Stimulated activated naive CD4-positive, alpha-beta T cell (primary cell): Measurements from ENCODE around the gene ZNF500.
"Not testable (repeated sequence)": the region's sequence is repeated elsewhere in the genome, so short reads cannot be mapped to it uniquely, and the experiment has no call there.

ENCODE experiments used
- DNase-seq, 6 experiments: peaks; one replicate each; lab custom pipeline; 2025; lab: John Stamatoyannopoulos, UW

The ZNF500 gene

GRCh38 chr16:4745274-4745569, 21.7 kb downstream of the ZNF500 start:
- DNase-seq: no peak

GRCh38 chr16:4744555-4745273, 22.2 kb downstream of the ZNF500 start:
- DNase-seq: no peak

GRCh38 chr16:4743226-4743878, 23.6 kb downstream of the ZNF500 start:
- DNase-seq: no peak

- DNase-seq: not testable (repeated sequence)
These were observed 28.6 kb downstream of the ZNF500 start for GRCh38 chr16:4738370-4738769.

GRCh38 chr16:4737545-4737944, 29.4 kb downstream of the ZNF500 start:
- no peak for DNase-seq

GRCh38 chr16:4736546-4736945, 30.4 kb downstream of the ZNF500 start:
- no peak for DNase-seq

GRCh38 chr16:4734730-4735535, 32.0 kb downstream of the ZNF500 start:
- peak; percentile 80 to 95 (median 90) for DNase-seq

- DNase-seq: peak; percentile 63 to 87 (median 76)
These were observed 32.8 kb downstream of the ZNF500 start, which contains the start of the genes ANKS3 and DNAAF8 for GRCh38 chr16:4734063-4734729. Gene ANKS3, minus strand, starts transcription at chr16:4734271. Its CDS starts 4,122 bp downstream, at chr16:4730149. Gene DNAAF8, plus strand, starts transcription at chr16:4734537. Its CDS starts 1,978 bp downstream, at chr16:4736515.

GRCh38 chr16:4733747-4734062, 33.3 kb downstream of the ZNF500 start:
- DNase-seq: peak in 1 of 6 experiments; percentile 42

GRCh38 chr16:4733211-4733742, 33.7 kb downstream of the ZNF500 start:
- no peak for DNase-seq

- DNase-seq: no peak
These were observed 37.1 kb downstream of the ZNF500 start for GRCh38 chr16:4729876-4730275.

GRCh38 chr16:4728676-4729075, 38.3 kb downstream of the ZNF500 start:
- no peak for DNase-seq

- no peak for DNase-seq
These were observed 40.3 kb downstream of the ZNF500 start for GRCh38 chr16:4726616-4727015.

- no peak for DNase-seq
These were observed 42.2 kb downstream of the ZNF500 start for GRCh38 chr16:4724661-4725270.

- DNase-seq: no peak
These were observed 43.7 kb downstream of the ZNF500 start for GRCh38 chr16:4723071-4723767.

- DNase-seq: no peak
These were observed 48.5 kb downstream of the ZNF500 start for GRCh38 chr16:4718466-4718865.

GRCh38 chr16:4714996-4715395, 52.0 kb downstream of the ZNF500 start:
- DNase-seq: no peak

GRCh38 chr16:4713663-4714501, 53.1 kb downstream of the ZNF500 start:
- no peak for DNase-seq

- DNase-seq: no peak
These were observed 57.5 kb downstream of the ZNF500 start for GRCh38 chr16:4709481-4709880.

- no peak for DNase-seq
These were observed 60.1 kb downstream of the ZNF500 start for GRCh38 chr16:4706871-4707270.
